Measurements from ENCODE around the gene TNIP1.

Gene TNIP1

DNA sequence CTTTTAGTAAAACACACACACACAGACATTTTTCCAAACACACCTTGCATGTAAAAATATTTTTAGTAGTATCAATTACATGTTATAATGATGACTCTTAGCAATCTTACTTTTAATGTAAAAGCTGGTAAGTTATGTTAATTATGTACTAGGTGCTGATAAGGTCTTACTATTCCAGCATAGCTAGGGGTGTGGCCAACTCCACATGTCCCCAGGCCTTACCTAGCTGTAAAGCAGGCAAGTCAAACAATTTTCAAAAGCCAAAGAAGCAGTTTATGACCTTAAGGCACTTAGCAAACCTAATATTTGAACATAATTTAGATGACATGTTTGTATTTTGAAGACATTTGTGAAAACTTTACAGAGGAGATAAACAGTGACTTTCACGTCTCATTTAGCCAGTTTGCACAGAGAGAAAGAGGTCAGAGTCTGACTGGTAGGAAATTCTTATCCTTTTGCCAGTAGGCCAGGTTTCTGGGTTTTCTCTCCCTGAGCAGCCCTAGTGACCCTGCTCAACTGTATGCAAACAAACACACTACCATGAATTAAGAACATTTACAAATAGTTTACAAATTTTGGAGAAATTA lies 86.9 kb downstream of the TNIP1 start:
- DNase-seq: no peak

DNA sequence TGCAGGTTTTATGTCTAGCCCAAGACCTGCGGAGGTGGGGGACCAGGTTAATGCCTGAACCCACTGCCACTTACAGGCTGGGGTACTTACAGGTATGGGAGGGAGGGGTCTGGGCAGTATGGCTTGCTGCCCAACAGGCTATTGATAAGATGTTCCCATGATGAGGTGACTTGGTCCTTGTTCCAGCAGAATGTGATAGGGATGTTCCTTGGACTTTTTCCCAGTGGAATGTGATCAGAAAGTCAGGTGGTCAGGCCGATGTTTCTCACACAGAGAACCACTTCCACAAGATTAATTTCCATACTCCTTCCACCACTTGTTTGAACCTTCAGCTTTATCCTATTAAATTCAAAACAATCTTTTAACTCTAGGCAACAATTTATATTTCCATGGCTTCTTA lies 87.4 kb downstream of the TNIP1 start:
- no peak for DNase-seq

- no peak for DNase-seq
Observed at GRCh38 chr5:150992705-150993104, 88.1 kb downstream of the TNIP1 start.

GRCh38 chr5:150989695-150990094 lies 91.1 kb downstream of the TNIP1 start:
- no peak for DNase-seq

DNA sequence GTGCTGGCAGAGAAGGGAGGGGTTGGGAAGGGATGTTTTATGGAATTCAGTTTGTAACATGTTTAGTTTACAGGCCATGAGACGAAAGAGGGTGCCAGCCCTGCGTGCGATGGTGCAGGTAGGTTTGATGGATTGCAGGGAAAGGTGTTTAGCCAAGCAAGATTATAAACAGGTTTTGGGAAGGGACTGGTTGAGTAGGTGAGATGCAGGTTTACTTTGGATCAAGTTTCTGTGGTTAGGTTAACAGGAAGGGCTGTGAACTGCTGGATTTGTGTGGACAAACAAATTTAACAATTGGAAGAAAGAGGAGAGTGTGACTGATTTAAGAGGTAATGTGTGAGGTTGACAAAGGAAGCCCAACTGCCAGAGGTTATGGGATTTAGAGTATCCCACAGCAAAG lies 93.1 kb downstream of the TNIP1 start:
- DNase-seq: no peak

All from T-helper 9 cell (primary cell).